Kidney (tissue), 14 donors: ENCODE data around the gene CBFB. TPM values are rescaled to one million over a fixed set of nuclear protein-coding genes. Genes with fewer than 3 reads are reported as not detected.
"Not testable (repeated sequence)": the region's sequence is repeated elsewhere in the genome, so short reads cannot be mapped to it uniquely, and the experiment has no call there.

Experiments
- DNase-seq, 5 donors: peaks; one replicate each; pipeline ENCODE4 v3.0.0-alpha.2; 2013 to 2020
- FAIRE-seq: peaks from 2 replicates; lab custom pipeline; 2012; peaks lifted over from hg19 to GRCh38; lab: Jason Lieb, UNC
- H3K27ac ChIP-seq, 2 donors: one replicate each; pipeline ENCODE4 v1.7.0; 2013; ENCODE audit warnings: low read depth in 2 of 2, low read length in 2 of 2, inconsistent platforms in 1 of 2
- H3K27me3 ChIP-seq: one replicate; pipeline ENCODE4 v1.7.1; 2013; ENCODE audit warnings: low read length, inconsistent platforms; ENCODE audit not compliant: control insufficient read depth, insufficient read depth
- H3K36me3 ChIP-seq, 3 donors: one replicate each; pipeline versions ENCODE4 v1.7.0 to v1.7.1; 2013; ENCODE audit warnings: low read length in 3 of 3, control low read depth in 1 of 3, inconsistent platforms in 1 of 3; ENCODE audit not compliant: insufficient read depth in 3 of 3, control insufficient read depth in 2 of 3
- H3K4me1 ChIP-seq, 3 donors: one replicate each; pipeline versions ENCODE4 v1.7.0 to v1.7.1; 2013; ENCODE audit warnings: low read length in 3 of 3, inconsistent platforms in 1 of 3, low read depth in 1 of 3; ENCODE audit not compliant: control insufficient read depth in 2 of 3, insufficient read depth in 2 of 3
- H3K4me3 ChIP-seq, 3 donors: one replicate each; pipeline versions ENCODE4 v1.7.0 to v1.8.1; 2013; ENCODE audit warnings: low read length in 3 of 3, control low read depth in 1 of 3, inconsistent platforms in 1 of 3
- H3K9ac ChIP-seq, 3 donors: one replicate each; pipeline versions ENCODE4 v1.7.0 to v1.7.1; 2013; ENCODE audit warnings: low read length in 3 of 3, control low read depth in 1 of 3, inconsistent platforms in 1 of 3
- H3K9me3 ChIP-seq, 3 donors: one replicate each; pipeline versions ENCODE4 v1.7.0 to v1.7.1; 2013; ENCODE audit warnings: low read length in 3 of 3, control low read depth in 1 of 3, inconsistent platforms in 1 of 3; ENCODE audit not compliant: control insufficient read depth in 2 of 3, insufficient read depth in 1 of 3
- CTCF ChIP-seq: IDR thresholded peaks from 3 replicates; pipeline ENCODE4 v1.5.1; 2012; ENCODE audit warnings: mild to moderate bottlenecking, moderate library complexity, borderline replicate concordance; ENCODE audit not compliant: insufficient read depth; ENCODE audit errors: extremely low read depth
- intact Hi-C: fragments of 100-400 bp; cut with DNase I; formaldehyde crosslinking; loops from one replicate; pipeline ENCODE4 v1.11.1; 2022
- polyA plus RNA-seq: library from polyadenylated mRNA; stranded (reverse); fragments of 350-450 nt; fragmentation: Illumina TruSeq; extraction: RNeasy Lipid Tissue Mini Kit (QIAGEN cat#74804); gene quantifications from one replicate; pipeline ENCODE4 v1.2.3, GENCODE V29; 2014; ENCODE audit warnings: low read depth, low replicate concordance; ENCODE audit not compliant: insufficient read depth
- total RNA-seq: library from RNA; stranded (reverse); fragmentation: NEBNext Ultra II Directional; extraction: Animal tissue kit (Norgen Biotek cat#: 25700); gene quantifications from one replicate; pipeline ENCODE4 v1.2.1, GENCODE V29; 2021
- donor health status: control.
- donor health status: control.
- donor health status: control.
- donor health status: control.
- donor health status: control.
- donor health status: DM: yes; HTN: yes; CAD: no.
- donor health status: Normal renal cell carcinoma (clear cell type).

The CBFB gene
- total and polyA plus RNA-seq, 2 donors from 2014 or later = 9.7 to 57.3 TPM

GRCh38 chr16:66986559-66986958 lies 42.4 kb upstream of the CBFB start:
- H3K36me3 ChIP-seq = no peaks in the 10 kb centered on the region
- no peak for FAIRE-seq
- H3K4me3 ChIP-seq = no peak overlapping the region
- H3K27ac ChIP-seq = no peak overlapping the region
- peaks cover 0 to 5% (median 3%) of the 10 kb centered on the region in 3 donors for H3K4me1 ChIP-seq
- TF ChIP-seq CTCF = no peak
- no peaks in the 10 kb centered on the region for H3K9me3 ChIP-seq
- no peak for DNase-seq
- H3K27me3 ChIP-seq = no peaks in the 10 kb centered on the region
- intact Hi-C loops = no loop called here
- H3K9ac ChIP-seq = no peak overlapping the region

GRCh38 chr16:66988197-66988788 lies 40.7 kb upstream of the CBFB start, which contains the start of gene CES4A:
Gene CES4A, plus strand, starts transcription at chr16:66988589. Its CDS starts 184 bp downstream, at chr16:66988773.
- H3K27ac ChIP-seq = peak within 1 kb of the TSS; percentile 51 to 53
- DNase-seq (peak in 2 of 5 donors; percentile 24), FAIRE-seq (no peak)

GRCh38 chr16:66991545-66992077 lies 37.3 kb upstream of the CBFB start:
- no peak for FAIRE-seq
- H3K27me3 ChIP-seq = no peaks in the 10 kb centered on the region

More at GRCh38 chr16:66988197-66988788, 40.7 kb upstream of the CBFB start, which contains the start of gene CES4A:
- no peaks in the 10 kb centered on the region for H3K9me3 ChIP-seq
- no peak within 1 kb of the TSS for H3K4me3 ChIP-seq
- no peaks in the 10 kb centered on the region for H3K36me3 ChIP-seq
- H3K4me1 ChIP-seq = peaks cover 0 to 5% (median 3%) of the 10 kb centered on the region in 3 donors
- no peaks in the 10 kb centered on the region for H3K27me3 ChIP-seq
- intact Hi-C loops = no loop called here
- no peak within 1 kb of the TSS for H3K9ac ChIP-seq
- TF ChIP-seq CTCF = no peak

GRCh38 chr16:66993558-66993957 lies 35.4 kb upstream of the CBFB start:
- H3K4me3 ChIP-seq, H3K27ac ChIP-seq, intact Hi-C loops, H3K36me3 ChIP-seq, DNase-seq, H3K27me3 ChIP-seq, FAIRE-seq, H3K9ac ChIP-seq, H3K9me3 ChIP-seq: not testable (repeated sequence)
- peaks cover 0 to 10% (median 3%) of the 10 kb centered on the region in 3 donors for H3K4me1 ChIP-seq

More at GRCh38 chr16:66991545-66992077, 37.3 kb upstream of the CBFB start:
- no peak overlapping the region for H3K27ac ChIP-seq
- no peak overlapping the region for H3K4me3 ChIP-seq
- no peak for TF ChIP-seq CTCF
- H3K9me3 ChIP-seq = no peaks in the 10 kb centered on the region
- no peak overlapping the region for H3K9ac ChIP-seq
- H3K4me1 ChIP-seq = peaks cover 0 to 5% (median 4%) of the 10 kb centered on the region in 3 donors
- no peaks in the 10 kb centered on the region for H3K36me3 ChIP-seq
- DNase-seq = no peak
- intact Hi-C loops = no loop called here
